Spinal cord (tissue), 4 donors: ENCODE data around the gene PDZD2. TPM values are rescaled to one million over a fixed set of nuclear protein-coding genes. Genes with fewer than 3 reads are reported as not detected.

Experiments
- polyA plus RNA-seq, 2 donors: library from polyadenylated mRNA; unstranded; fragments of 120-200 nt; gene quantifications; one replicate each; pipeline ENCODE4 v1.2.1, GENCODE V29; 2013; ENCODE audit not compliant: insufficient read length in 2 of 2
- small RNA-seq: library from RNA; depleted of rRNA; stranded (forward); fragments of <200 nt; gene quantifications from one replicate; pipeline ENCODE3, GENCODE V24; 2014; ENCODE audit warnings: low replicate concordance
- total RNA-seq, 2 donors: library from RNA; depleted of rRNA in 1 of 2; stranded (reverse); fragments of 120-200 nt in 1 of 2; fragments of >200 nt in 1 of 2; gene quantifications; one replicate each; pipeline versions ENCODE4 v1.2.3 to v1.2.4, GENCODE V29; 2013 to 2014

PDZD2 gene
- total and polyA plus RNA-seq, 4 donors: 22.1 to 40.2 (median 34.9) TPM

Small RNA genes within 50 kb of the gene (small RNA-seq; reads per million reads assigned to genes)
- gene AC025458.1 (not detected), gene MIR4279 (not detected), gene RF00019 (not detected), gene RNU6-358P (not detected), gene RNU6-363P (not detected), gene RNU6-760P (not detected)

Other genes starting within 250 kb of the PDZD2 start
- 10 to 100 TPM; 80.0 to 84.3 TPM for gene DROSHA, start 107.0 kb upstream of the PDZD2 start, total RNA-seq
- 10 to 100 TPM; 75.8 to 84.3 TPM for gene DROSHA, start 107.0 kb upstream of the PDZD2 start, polyA plus RNA-seq
- gene C5orf22, start 106.8 kb upstream of the PDZD2 start, total RNA-seq: 10 to 100 TPM; 19.7 to 33.5 TPM
- 10 to 100 TPM; 20.7 to 24.2 TPM for gene C5orf22, start 106.8 kb upstream of the PDZD2 start, polyA plus RNA-seq